GM21423 (cell line): ENCODE data around the gene ERP44.
"Not testable (repeated sequence)": the region's sequence is repeated elsewhere in the genome, so short reads cannot be mapped to it uniquely, and the experiment has no call there.

ENCODE experiments used
- ATAC-seq: cut with Tn5 transposase; IDR thresholded peaks from one replicate; pipeline ENCODE4 v1.9.1; 2021; ENCODE audit warnings: mild to moderate bottlenecking, moderate library complexity; ENCODE audit not compliant: unreplicated experiment

The ERP44 gene

GRCh38 chr9:100101608-100102007, 2.8 kb upstream of the ERP44 start:
- no peak for ATAC-seq

- no peak for ATAC-seq
These were observed 1.4 kb upstream of the ERP44 start for GRCh38 chr9:100100146-100100667.

- ATAC-seq = no peak
These were observed 882 bp upstream of the ERP44 start for GRCh38 chr9:100099722-100100042.

- ATAC-seq = peak; percentile 6
These were observed 534 bp downstream of the ERP44 start for GRCh38 chr9:100098046-100098886.

GRCh38 chr9:100096378-100096916, 2.4 kb downstream of the ERP44 start:
- ATAC-seq = no peak

GRCh38 chr9:100094411-100094810, 4.4 kb downstream of the ERP44 start:
- not testable (repeated sequence) for ATAC-seq

- no peak for ATAC-seq
These were observed 6.7 kb downstream of the ERP44 start for GRCh38 chr9:100092066-100092465.

- no peak for ATAC-seq
These were observed 7.2 kb downstream of the ERP44 start for GRCh38 chr9:100091650-100092049.

- no peak for ATAC-seq
These were observed 7.9 kb downstream of the ERP44 start for GRCh38 chr9:100090880-100091279.

- no peak for ATAC-seq
These were observed 10.6 kb downstream of the ERP44 start for GRCh38 chr9:100088202-100088601.

GRCh38 chr9:100087218-100087617, 11.6 kb downstream of the ERP44 start:
- no peak for ATAC-seq

GRCh38 chr9:100086097-100086635, 12.6 kb downstream of the ERP44 start:
- no peak for ATAC-seq

GRCh38 chr9:100084734-100085133, 14.1 kb downstream of the ERP44 start:
- ATAC-seq = peak; percentile 83

GRCh38 chr9:100084128-100084453, 14.7 kb downstream of the ERP44 start:
- peak; percentile 40 for ATAC-seq

GRCh38 chr9:100083448-100084127, 15.2 kb downstream of the ERP44 start:
- peak; percentile 36 for ATAC-seq

GRCh38 chr9:100082782-100083181, 16.0 kb downstream of the ERP44 start:
- ATAC-seq = no peak

- not testable (repeated sequence) for ATAC-seq
These were observed 22.5 kb downstream of the ERP44 start for GRCh38 chr9:100076256-100076655.

GRCh38 chr9:100074989-100075388, 23.8 kb downstream of the ERP44 start:
- ATAC-seq = no peak

- ATAC-seq = no peak
These were observed 24.7 kb downstream of the ERP44 start for GRCh38 chr9:100074093-100074492.

GRCh38 chr9:100072805-100073204, 26.0 kb downstream of the ERP44 start:
- ATAC-seq = no peak

GRCh38 chr9:100071271-100071670, 27.5 kb downstream of the ERP44 start:
- ATAC-seq = no peak
